Measurements from ENCODE around the gene SMIM13. TPM values are rescaled to one million over a fixed set of nuclear protein-coding genes. Genes with fewer than 3 reads are reported as not detected.

SMIM13 gene
- total and polyA plus RNA-seq, 10 donors: 1.5 to 8.3 (median 5.9) TPM

- no peak for TF ChIP-seq CTCF (IDR thresholded peaks at IDR 0.05 in 8 of 11, conservative IDR thresholded peaks at IDR 0.05 in 3 of 11)
These were observed 70.3 kb downstream of the SMIM13 start for GRCh38 chr6:11163932-11164331.

GRCh38 chr6:11164717-11165646 lies 71.3 kb downstream of the SMIM13 start:
- no peak overlapping the region for H3K27ac ChIP-seq
- no peak overlapping the region for H3K4me3 ChIP-seq
- no peaks in the 10 kb centered on the region for H3K27me3 ChIP-seq (replicated peaks in 1 of 7)
- no peaks in the 10 kb centered on the region for H3K9me3 ChIP-seq
- intact Hi-C loops (cut with DNase I; ENCODE audit: low total_unique reads): no loop called here
- H3K36me3 ChIP-seq: no peaks in the 10 kb centered on the region
- TF ChIP-seq CTCF (IDR thresholded peaks at IDR 0.05 in 8 of 11, conservative IDR thresholded peaks at IDR 0.05 in 3 of 11): no peak
- TF ChIP-seq POLR2AphosphoS5 (IDR thresholded peaks at IDR 0.05): no peak
- TF ChIP-seq POLR2A (IDR thresholded peaks at IDR 0.05): no peak
- no peak for DNase-seq
- no peaks in the 10 kb centered on the region for H3K4me1 ChIP-seq
- 81 to 92% (median 84%) methylated on average over 20 of the region's 20 CpGs for WGBS, 5 donors

More at GRCh38 chr6:11163932-11164331, 70.3 kb downstream of the SMIM13 start:
- Histone ChIP-seq H3K27ac (no peak overlapping the region), H3K36me3 (no peaks in the 10 kb centered on the region), H3K27me3 (replicated peaks in 1 of 7) (no peaks in the 10 kb centered on the region), H3K4me1 (no peaks in the 10 kb centered on the region), H3K9me3 (no peaks in the 10 kb centered on the region), H3K4me3 (no peak overlapping the region)
- WGBS, 5 donors: 60 to 88% (median 85%) methylated on average over 2 of the region's 2 CpGs
- intact Hi-C loops (cut with DNase I; ENCODE audit: low total_unique reads): no loop called here
- no peak for DNase-seq

DNA sequence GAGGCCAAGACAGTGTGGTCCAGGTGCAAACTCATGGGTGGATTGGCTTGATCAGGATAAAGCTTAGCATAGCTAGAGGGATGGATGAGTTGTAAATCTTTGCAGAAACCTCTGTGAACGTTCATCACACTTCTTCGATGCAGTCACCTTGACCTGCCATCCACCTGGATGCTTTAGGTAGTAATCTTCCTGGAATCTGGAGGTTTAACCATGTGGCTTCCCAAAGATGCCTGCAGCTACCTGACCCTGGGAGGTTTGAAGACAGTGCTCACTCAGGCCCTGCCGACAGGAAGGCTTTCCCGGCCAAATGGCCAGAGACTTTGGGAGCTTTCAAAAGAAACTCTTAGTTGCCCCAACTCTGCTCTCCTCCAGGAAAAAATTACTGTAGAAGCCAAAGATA lies 73.3 kb downstream of the SMIM13 start:
- TF ChIP-seq POLR2AphosphoS5 (IDR thresholded peaks at IDR 0.05): no peak
- TF ChIP-seq POLR2A (IDR thresholded peaks at IDR 0.05): no peak
- no peak for TF ChIP-seq CTCF (IDR thresholded peaks at IDR 0.05 in 8 of 11, conservative IDR thresholded peaks at IDR 0.05 in 3 of 11)
- no peak overlapping the region for H3K27ac ChIP-seq

GRCh38 chr6:11168091-11168635 lies 74.5 kb downstream of the SMIM13 start:
- DNase-seq: no peak
- H3K4me1 ChIP-seq: peaks cover 6 to 11% (median 9%) of the 10 kb centered on the region in 6 donors
- WGBS, 5 donors: 64 to 80% (median 74%) methylated on average over 7 of the region's 7 CpGs
- no peaks in the 10 kb centered on the region for H3K9me3 ChIP-seq
- no peak overlapping the region for H3K4me3 ChIP-seq
- intact Hi-C loops (cut with DNase I; ENCODE audit: low total_unique reads): no loop called here
- no peak for TF ChIP-seq CTCF (IDR thresholded peaks at IDR 0.05 in 8 of 11, conservative IDR thresholded peaks at IDR 0.05 in 3 of 11)
- TF ChIP-seq POLR2A (IDR thresholded peaks at IDR 0.05): no peak
- TF ChIP-seq POLR2AphosphoS5 (IDR thresholded peaks at IDR 0.05): no peak
- no peaks in the 10 kb centered on the region for H3K27me3 ChIP-seq (replicated peaks in 1 of 7)
- no peaks in the 10 kb centered on the region for H3K36me3 ChIP-seq
- peak overlapping the region in 1 of 8 donors; percentile 10 for H3K27ac ChIP-seq

More for the DNA sequence above, 73.3 kb downstream of the SMIM13 start:
- no peak for DNase-seq
- Histone ChIP-seq H3K27me3 (replicated peaks in 1 of 7) (no peaks in the 10 kb centered on the region), H3K36me3 (no peaks in the 10 kb centered on the region), H3K4me1 (no peaks in the 10 kb centered on the region), H3K4me3 (no peak overlapping the region), H3K9me3 (no peaks in the 10 kb centered on the region)
- 42 to 73% (median 46%) methylated on average over 4 of the region's 4 CpGs for WGBS, 5 donors
- intact Hi-C loops (cut with DNase I; ENCODE audit: low total_unique reads): no loop called here
